ENCODE data around the gene MOB4.
"Not testable (repeated sequence)": the region's sequence is repeated elsewhere in the genome, so short reads cannot be mapped to it uniquely, and the experiment has no call there.

Gene MOB4

GRCh38 chr2:197515739-197516392 lies at the start of gene MOB4:
Gene MOB4, plus strand, starts transcription at chr2:197516066. Its CDS starts 21 bp downstream, at chr2:197516087.
- DNase-seq: peak; percentile 79

GRCh38 chr2:197472166-197472565 lies 43.7 kb upstream of the MOB4 start:
- no peak for DNase-seq

GRCh38 chr2:197477797-197478196 lies 38.1 kb upstream of the MOB4 start:
- DNase-seq: no peak

- DNase-seq: no peak
Observed at GRCh38 chr2:197480165-197481036, 35.5 kb upstream of the MOB4 start.

GRCh38 chr2:197484248-197484647 lies 31.6 kb upstream of the MOB4 start:
- not testable (repeated sequence) for DNase-seq

GRCh38 chr2:197486175-197486574 lies 29.7 kb upstream of the MOB4 start:
- no peak for DNase-seq

GRCh38 chr2:197487385-197487784 lies 28.5 kb upstream of the MOB4 start:
- no peak for DNase-seq

GRCh38 chr2:197495433-197496134 lies 20.3 kb upstream of the MOB4 start:
- no peak for DNase-seq

GRCh38 chr2:197496695-197497094 lies 19.2 kb upstream of the MOB4 start:
- no peak for DNase-seq

- no peak for DNase-seq
Observed at GRCh38 chr2:197497326-197497725, 18.5 kb upstream of the MOB4 start.

GRCh38 chr2:197498235-197498936 lies 17.5 kb upstream of the MOB4 start:
- no peak for DNase-seq

GRCh38 chr2:197498937-197499593 lies 16.8 kb upstream of the MOB4 start:
- no peak for DNase-seq

GRCh38 chr2:197499594-197500502 lies 16.0 kb upstream of the MOB4 start, which contains the start of the genes HSPD1 and HSPE1:
Gene HSPD1, minus strand, starts transcription at chr2:197499840. Its CDS starts 992 bp downstream, at chr2:197498848.
Gene HSPE1, plus strand, starts transcription at chr2:197500379. Its CDS starts 58 bp downstream, at chr2:197500437.
- peak; percentile 98 for DNase-seq

GRCh38 chr2:197500503-197501131 lies 15.2 kb upstream of the MOB4 start:
- no peak for DNase-seq

- no peak for DNase-seq
Observed at GRCh38 chr2:197502201-197502600, 13.7 kb upstream of the MOB4 start.

GRCh38 chr2:197502685-197503084 lies 13.2 kb upstream of the MOB4 start:
- no peak for DNase-seq

- no peak for DNase-seq
Observed at GRCh38 chr2:197504000-197504399, 11.9 kb upstream of the MOB4 start.

GRCh38 chr2:197504512-197504911 lies 11.4 kb upstream of the MOB4 start:
- no peak for DNase-seq

- no peak for DNase-seq
Observed at GRCh38 chr2:197506658-197507057, 9.2 kb upstream of the MOB4 start.

- no peak for DNase-seq
Observed at GRCh38 chr2:197513915-197514314, 2.0 kb upstream of the MOB4 start.

GRCh38 chr2:197514754-197515153 lies 1.1 kb upstream of the MOB4 start:
- DNase-seq: no peak
